VCaP (cell line): ENCODE data around the gene FGF12.

ENCODE experiments used
- H3K27ac ChIP-seq: fragments of 450-650 bp; 2 replicates; pipeline ENCODE4 v1.5.1; 2017
- TF ChIP-seq, protein P1 (sequence below): fragments of 450-650 bp; conservative IDR thresholded peaks from 2 replicates; pipeline ENCODE4 v1.5.1; 2017; ENCODE audit warnings: mild to moderate bottlenecking, moderate library complexity

The FGF12 gene

DNA sequence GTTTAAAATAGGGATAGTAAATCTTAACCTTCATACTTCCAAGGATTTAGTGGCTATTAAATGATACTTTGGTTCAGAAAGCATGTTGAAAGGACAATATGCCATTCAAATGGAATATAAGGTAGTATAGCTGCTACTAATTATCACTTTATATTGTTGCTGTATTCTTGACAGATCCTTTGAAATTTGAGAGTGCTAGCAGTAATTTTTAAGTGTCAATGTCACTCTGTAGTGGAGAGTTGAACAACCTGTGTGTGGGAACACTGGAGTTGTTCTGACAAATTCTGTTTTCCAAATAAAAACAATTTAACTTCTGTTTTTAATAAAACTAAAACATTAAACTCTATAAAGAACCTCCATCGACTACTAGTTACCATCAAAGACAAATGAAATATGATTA lies 565.7 kb downstream of the FGF12 start:
- no peak overlapping the region for H3K27ac ChIP-seq
- TF ChIP-seq, protein P1, sequence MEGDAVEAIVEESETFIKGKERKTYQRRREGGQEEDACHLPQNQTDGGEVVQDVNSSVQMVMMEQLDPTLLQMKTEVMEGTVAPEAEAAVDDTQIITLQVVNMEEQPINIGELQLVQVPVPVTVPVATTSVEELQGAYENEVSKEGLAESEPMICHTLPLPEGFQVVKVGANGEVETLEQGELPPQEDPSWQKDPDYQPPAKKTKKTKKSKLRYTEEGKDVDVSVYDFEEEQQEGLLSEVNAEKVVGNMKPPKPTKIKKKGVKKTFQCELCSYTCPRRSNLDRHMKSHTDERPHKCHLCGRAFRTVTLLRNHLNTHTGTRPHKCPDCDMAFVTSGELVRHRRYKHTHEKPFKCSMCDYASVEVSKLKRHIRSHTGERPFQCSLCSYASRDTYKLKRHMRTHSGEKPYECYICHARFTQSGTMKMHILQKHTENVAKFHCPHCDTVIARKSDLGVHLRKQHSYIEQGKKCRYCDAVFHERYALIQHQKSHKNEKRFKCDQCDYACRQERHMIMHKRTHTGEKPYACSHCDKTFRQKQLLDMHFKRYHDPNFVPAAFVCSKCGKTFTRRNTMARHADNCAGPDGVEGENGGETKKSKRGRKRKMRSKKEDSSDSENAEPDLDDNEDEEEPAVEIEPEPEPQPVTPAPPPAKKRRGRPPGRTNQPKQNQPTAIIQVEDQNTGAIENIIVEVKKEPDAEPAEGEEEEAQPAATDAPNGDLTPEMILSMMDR = no peak

- H3K27ac ChIP-seq = no peak overlapping the region
- TF ChIP-seq, protein P1 = no peak
Measured at GRCh38 chr3:192156382-192156781, 571.0 kb downstream of the FGF12 start.

DNA sequence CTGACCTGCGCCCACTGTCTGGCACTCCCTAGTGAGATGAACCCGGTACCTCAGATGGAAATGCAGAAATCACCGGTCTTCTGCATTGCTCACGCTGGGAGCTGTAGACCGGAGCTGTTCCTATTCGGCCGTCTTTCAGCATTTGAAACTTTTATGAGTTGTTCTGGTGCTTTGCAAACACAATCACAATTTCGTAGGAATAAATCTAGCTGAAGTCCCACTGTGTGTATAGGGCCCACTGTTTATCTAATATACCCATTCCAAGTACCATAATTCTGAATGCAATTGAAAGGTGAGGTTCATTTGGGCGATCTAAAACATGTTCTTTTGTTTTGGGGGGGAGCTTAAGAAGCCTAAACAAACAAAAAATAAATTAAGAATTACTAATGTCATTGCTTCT lies 572.1 kb downstream of the FGF12 start:
- TF ChIP-seq, protein P1 = no peak
- H3K27ac ChIP-seq = no peak overlapping the region

DNA sequence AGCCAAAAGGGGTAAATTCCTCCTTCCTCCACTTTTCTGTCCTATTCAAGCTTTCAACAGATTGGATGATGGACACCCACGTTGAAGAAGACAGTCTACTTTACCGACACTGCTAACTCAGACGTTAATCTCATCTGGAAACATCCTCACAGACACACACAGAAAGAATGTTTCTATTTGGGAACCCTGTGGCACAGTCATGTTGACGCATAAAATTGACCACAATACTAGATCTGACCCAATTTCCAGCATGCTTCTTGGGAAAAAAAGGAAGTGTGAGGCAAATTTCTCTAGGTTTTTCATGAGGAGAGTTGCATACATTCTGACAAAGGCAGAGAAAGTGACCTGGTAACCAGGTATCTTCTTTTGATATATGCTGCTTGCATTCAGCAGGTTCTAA lies 594.1 kb downstream of the FGF12 start:
- H3K27ac ChIP-seq = no peak overlapping the region
- TF ChIP-seq, protein P1 = no peak

- no peak overlapping the region for H3K27ac ChIP-seq
- TF ChIP-seq, protein P1 = peak; percentile 88
Measured at GRCh38 chr3:192130534-192131132, 596.7 kb downstream of the FGF12 start.

- TF ChIP-seq, protein P1 = no peak
Measured at GRCh38 chr3:192129586-192129985, 597.8 kb downstream of the FGF12 start.

GRCh38 chr3:192128922-192129321 lies 598.4 kb downstream of the FGF12 start:
- TF ChIP-seq, protein P1 = no peak
- H3K27ac ChIP-seq = no peak overlapping the region

More at GRCh38 chr3:192129586-192129985, 597.8 kb downstream of the FGF12 start:
- H3K27ac ChIP-seq = no peak overlapping the region
